NCI-H82 (cell line): ENCODE data around the gene PDE3B.
"Not testable (repeated sequence)": the region's sequence is repeated elsewhere in the genome, so short reads cannot be mapped to it uniquely, and the experiment has no call there.

Experiments
- DNase-seq: peaks from one replicate; lab custom pipeline; 2025; lab: John Stamatoyannopoulos, UW

PDE3B gene

DNA sequence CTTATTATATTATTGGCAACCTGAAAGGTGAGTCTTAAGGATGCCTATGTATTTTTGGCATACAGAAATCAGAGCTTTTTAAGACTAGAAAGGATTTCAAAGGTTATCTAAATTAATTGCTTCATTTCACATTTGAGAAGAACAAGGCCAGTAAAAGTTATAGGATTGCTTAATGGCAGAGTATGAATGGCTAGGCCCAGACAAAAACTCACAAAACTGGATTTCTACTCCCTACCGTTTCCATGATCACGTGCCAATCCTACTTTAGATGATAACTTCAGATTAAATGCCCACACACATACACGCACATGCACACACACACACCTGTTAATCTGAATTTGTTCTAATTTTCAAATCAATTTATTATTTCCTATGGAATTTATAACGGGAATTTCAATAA is 1.8 kb upstream of the PDE3B start:
- no peak for DNase-seq

DNA sequence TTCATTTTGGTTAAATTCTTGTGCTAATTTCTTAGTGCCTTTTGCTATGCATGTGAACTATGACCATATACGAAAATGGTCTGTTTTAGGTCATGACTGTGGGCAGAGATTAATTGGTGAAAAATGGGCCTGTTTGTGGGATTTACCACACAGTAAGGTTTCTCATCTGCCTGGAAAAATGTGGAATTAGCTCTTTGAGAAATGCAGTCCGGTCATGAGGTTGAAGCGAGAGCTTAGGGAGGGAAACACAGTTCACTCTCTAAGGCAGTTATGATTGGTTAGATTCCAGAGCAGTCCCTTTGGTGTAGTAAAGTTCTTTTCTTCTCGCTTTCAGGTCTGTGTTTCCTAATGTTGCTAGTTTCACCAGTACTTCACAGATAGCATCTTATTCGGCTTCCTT is 1.2 kb upstream of the PDE3B start:
- no peak for DNase-seq

DNA sequence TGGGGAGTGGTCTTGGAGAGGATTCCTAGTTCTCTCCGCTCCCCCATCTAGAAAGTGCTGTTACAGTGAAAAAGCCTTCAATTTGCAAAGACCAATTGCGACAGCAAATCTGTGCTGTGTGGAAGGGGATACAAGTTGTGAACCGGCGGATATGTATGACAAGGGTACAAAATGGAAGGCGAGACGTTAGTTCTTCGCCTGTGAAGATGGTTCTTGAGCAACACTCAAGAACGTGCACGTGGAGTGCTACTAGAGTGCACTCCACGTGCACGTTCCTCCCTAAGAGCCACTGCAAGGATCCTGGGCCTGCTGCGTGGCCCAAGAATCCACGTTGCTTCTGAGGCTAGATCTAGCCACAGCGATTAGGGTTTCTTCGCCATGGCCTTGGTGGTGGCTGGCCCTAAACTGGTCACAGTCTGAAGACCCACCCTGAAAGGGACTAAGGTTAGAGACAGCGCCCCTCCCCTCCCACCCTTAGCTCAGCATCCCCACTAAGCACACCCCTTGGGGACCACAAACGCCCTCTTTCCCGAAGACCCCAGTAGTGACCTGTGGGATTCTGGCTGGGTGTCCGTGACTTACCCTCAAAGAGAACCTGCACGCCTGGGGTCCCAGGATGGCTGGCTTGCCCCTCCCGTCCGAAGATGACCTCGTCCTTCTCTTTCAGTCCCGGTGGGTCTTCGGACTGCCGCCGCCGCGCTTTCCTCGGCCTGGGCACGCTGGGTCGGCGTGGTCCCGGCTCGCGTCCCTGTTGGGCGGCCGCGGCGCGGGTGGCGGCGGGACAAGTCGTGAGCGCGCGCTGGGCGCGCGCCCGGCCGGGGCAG is 519 bp upstream of the PDE3B start:
- DNase-seq, result peak; percentile 49

DNA sequence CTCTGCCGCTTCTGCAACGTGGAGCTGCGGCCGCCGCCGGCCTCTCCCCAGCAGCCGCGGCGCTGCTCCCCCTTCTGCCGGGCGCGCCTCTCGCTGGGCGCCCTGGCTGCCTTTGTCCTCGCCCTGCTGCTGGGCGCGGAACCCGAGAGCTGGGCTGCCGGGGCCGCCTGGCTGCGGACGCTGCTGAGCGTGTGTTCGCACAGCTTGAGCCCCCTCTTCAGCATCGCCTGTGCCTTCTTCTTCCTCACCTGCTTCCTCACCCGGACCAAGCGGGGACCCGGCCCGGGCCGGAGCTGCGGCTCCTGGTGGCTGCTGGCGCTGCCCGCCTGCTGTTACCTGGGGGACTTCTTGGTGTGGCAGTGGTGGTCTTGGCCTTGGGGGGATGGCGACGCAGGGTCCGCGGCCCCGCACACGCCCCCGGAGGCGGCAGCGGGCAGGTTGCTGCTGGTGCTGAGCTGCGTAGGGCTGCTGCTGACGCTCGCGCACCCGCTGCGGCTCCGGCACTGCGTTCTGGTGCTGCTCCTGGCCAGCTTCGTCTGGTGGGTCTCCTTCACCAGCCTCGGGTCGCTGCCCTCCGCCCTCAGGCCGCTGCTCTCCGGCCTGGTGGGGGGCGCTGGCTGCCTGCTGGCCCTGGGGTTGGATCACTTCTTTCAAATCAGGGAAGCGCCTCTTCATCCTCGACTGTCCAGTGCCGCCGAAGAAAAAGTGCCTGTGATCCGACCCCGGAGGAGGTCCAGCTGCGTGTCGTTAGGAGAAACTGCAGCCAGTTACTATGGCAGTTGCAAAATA is 816 bp downstream of the PDE3B start:
- peak; percentile 68 for DNase-seq

DNA sequence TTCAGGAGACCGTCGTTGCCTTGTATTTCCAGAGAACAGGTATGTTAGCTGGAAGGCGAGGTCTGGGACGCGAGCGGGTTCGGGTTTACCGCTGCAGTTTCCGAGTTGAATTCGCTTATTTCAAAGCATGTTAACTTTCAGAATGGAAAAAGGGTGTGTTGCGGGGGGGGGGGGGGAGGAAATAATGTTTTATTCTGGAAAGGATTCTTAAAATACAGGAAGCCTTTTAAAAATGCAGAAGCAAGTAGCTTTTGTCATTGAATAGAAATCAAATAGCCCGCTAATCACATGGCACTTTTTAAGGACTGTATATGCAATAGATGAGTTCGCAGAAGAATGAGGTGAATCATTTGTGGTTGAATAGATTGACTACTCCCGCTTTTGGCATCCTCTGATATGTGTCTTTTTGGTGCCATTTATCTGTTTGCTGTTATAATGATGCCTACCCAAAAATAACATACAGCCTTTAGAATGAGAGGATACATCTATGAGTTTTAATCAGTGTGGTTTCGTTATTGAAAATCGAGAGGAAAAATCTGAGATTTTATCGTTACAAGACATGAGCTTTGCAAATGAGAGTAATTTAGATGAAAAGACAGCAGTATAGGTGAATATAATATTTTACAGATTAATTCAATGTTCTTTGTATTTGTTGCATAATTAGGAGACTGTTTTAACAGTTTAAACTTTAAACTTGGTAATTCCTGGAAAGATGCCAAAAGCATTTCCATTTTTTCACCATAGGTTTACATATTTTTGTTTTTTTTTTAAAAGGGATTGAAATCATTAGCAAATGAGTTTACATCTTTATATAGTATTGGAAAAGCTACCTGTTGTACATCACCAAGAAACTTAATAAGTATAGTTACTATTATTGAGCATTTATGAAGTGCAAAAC is 1.7 kb downstream of the PDE3B start:
- peak; percentile 36 for DNase-seq

DNA sequence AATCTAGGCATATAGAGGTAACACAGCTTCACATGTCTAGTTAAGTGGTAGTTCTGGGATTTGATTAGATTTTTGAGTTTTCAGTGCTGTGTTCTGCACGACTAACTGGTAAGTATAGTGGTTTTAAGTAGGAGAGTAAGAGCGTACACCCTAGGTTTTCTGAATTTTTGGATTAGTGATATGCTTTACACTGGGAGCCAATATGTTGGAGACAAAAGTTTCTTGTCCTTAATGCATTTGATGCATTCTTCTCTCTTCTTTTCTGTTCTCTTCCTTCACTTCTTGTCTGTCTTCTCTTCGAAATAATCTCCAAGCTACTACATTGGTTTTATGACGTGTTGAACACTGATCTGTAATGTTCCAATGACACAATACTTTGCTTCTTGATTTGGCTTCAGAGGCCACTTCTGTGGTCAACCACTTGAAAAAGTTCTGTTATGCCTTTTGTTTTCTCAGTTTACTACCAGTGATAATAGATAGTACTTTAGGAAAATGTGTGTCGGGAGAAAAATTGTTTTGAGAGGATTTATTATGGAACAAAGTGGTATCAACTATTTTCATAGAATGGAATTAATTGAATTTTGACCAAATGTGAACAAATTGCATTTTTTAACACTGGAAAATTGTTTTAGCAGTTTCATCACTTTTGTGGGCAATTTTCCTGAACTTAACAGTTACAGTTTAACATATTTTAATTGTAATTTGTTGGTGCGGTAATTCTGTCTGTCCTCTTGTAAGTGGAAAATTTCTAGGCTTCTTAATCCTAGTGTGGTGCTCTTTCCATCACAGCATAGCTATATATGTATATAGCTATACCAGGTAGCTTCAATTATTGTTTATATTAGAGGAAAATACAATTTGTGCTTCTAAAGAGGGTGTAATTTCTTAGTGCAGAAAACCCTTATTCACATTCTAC is 2.6 kb downstream of the PDE3B start:
- DNase-seq, result peak; percentile 32

DNA sequence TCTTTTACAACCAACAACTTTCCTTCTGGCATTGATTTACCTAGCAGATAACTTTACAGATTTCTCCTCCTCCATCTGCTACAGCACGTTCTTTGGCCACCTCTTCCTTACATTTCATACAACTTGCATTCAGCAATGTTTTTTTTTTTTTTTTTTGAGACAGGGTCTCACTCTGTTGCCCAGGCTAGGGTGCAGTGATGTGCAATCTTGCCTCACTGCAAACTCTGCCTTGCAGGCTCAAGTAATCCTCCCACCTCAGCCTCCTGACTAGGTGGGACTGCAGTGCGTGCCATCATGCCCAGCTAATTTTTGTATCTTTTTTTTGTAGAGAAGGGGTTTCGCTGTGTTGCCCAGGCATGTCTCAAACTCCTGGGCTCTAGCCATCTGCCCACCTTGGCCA is 6.5 kb downstream of the PDE3B start:
- DNase-seq, result no peak

DNA sequence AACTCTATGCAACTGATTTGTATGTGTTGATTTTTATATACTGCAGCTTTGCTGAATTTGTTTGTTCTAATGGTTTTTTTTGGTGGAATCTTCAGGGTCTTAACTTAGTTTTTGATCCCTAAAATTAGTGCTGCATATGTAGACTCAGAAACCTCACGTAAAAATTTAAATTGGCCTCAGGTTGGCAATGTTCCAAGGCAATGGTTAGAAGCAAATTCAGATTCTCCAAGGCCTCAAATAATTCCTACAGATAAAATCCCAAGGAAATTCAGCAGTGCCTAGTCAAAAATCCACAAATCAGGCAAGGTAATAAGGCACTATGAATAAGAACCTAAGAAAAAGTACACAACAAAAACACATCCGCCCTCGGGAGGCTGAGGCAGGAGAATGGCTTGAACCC is 9.5 kb downstream of the PDE3B start:
- DNase-seq, result no peak

DNA sequence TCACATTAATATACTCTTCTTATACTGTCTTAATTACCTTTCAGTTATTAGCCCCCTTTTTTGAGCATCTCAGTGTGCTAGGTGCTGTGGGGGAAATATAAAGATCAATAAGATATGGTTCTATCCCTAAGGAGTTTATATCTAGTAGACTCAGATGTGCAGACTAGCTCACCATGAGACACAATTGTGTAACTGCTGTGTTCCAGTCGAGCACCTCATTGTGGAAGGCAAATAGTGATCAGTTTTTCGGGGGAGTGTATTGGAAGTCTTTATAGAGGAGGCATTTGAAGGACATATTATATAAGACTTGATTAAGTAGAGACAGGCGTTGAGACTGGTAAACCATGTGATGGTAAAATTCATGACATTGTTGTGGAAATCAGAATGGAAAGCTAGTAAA is 11.8 kb downstream of the PDE3B start:
- no peak for DNase-seq

DNA sequence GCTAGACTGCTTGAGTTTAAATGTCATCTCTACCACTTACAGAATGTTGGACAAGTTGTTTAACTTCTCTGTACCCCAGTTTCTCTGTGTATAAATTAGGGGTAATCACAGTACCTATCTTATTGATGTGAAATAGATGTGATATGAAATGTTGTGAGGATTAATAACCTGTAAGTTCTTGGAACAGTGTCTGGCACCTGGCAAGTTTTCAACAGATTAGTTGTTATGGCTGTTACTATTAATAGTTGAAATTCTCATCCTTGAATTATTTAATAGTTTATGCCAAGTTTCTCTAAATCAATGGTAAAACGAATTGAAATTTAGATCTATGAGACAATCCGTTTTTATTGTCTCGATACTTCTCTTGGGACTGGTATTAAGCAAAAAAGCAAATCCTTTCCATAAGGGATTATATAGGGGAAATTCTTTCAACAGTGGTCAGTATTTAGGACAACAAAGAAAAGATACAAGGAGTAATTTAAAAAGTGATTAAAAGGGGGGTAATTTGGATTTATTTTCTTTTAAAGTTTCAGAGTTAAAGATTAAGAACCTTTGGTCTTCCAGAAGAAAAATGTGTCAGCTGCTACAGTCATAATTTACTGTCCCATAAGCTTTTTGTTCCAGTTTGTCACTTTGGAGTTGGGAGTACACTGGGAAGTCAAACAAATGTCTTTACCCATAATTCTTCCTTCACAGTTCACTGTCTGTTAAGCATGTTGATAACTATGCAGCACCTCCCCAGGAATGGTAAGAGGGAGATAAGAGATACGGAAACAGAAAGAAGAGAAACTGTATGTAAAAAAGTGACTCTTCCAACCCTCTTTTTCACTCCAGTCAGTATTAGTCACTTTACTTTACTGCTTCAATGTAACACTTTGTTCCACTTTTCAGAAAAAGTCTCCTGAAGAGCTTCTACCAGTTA is 13.2 kb downstream of the PDE3B start:
- DNase-seq, result no peak

DNA sequence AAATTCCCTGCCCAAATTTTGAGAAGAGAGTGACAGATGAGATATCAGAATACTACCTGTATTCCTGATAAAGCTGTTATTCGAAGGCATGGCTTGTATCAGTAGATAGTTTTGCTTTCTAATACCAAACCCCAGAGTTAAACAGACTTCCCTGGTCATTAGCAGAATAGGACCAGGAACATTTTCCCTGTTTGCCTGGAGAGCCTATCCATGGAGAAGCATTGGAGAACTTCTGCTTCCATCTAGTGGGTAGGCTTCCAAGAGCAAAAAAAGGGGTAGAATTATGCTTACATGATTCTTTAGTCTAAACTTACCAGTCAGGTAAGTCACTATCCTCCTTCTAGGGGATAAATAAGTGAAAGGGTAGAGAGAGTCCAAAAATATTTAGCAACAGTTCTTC is 14.2 kb downstream of the PDE3B start:
- no peak for DNase-seq

DNA sequence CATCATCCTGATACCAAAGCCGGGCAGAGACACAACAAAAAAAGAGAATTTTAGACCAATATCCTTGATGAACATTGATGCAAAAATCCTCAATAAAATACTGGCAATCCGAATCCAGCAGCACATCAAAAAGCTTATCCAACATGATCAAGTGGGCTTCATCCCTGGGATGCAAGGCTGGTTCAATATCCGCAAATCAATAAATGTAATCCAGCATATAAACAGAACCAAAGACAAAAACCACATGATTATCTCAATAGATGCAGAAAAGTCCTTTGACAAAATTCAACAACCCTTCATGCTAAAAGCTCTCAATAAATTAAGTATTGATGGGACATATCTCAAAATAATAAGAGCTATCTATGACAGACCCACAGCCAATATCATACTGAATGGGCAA is 21.3 kb downstream of the PDE3B start:
- not testable (repeated sequence) for DNase-seq

DNA sequence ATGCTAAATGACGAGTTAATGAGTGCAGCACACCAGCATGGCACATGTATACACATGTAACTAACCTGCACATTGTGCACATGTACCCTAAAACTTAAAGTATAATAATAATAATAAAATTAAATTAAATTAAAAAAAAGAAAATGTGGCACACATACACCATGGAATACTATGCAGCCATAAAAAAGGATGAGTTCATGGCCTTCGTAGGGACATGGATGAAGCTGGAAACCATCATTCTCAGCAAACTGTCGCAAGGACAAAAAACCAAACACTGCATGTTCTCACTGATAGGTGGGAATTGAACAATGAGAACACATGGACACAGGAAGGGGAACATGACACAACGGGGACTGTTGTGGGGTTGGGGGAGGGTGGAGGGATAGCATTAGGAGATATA is 23.7 kb downstream of the PDE3B start:
- not testable (repeated sequence) for DNase-seq

DNA sequence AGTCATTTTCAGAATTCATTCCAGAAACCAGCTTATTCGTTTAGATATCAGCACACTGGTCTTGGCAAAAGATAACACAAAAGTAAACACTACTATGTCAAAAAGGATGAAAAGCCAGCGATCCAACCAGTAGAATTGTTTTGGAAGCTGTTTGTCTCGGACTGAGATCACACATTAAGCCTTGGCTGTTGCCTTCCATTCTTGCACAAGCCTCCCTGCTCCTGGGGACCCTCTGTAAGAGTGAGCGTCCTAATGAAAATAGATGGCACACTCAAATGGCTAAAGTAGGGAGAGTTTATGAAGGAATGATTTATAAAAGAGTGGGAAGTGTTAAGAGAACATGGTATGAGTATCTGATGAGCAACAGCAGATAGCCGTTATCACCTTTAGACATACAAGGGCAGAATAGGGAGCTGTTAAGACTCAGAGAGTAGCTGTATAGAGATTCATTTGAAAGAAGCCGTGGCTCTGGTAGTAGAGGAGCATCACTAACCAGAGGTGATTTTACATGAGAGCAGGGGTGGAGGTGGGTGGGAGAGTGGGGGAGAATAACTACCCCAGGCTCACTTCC is 25.2 kb downstream of the PDE3B start:
- no peak for DNase-seq

DNA sequence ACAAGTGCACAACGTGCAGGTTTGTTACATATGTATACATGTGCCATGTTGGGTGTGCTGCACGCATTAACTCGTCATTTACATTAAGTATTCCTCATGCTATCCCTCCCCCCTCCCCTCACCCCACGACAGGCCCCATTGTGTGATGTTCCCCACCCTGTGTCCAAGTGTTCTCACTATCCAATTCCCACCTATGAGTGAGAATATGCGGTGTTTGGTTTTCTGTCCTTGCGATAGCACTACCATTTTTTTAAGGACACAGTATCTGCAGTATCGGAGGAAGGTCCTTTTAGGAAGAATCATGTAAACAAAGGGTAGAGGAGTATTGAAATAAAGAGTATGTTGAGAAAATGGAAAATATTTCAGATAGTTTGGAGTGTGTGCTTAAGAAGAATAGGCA is 25.9 kb downstream of the PDE3B start:
- no peak for DNase-seq

DNA sequence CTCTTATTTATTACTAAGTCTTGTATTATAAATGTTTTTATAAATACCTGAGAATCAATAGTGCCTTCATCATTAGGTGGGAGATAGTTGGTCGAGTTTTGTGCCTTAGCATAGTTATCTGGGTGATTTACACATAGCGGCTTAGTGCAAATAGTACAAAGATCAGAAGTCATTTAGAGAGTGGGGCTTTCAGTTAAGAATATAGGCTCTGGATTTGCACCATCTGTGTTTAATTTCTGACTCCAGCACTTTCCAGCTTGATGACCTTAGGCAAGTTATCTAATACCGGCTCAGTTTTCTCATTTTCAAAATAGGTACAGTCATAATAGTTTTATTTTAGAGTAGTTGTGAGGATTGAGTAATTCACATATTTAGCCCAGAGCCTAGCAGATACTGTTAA is 26.4 kb downstream of the PDE3B start:
- DNase-seq, result peak; percentile 7

DNA sequence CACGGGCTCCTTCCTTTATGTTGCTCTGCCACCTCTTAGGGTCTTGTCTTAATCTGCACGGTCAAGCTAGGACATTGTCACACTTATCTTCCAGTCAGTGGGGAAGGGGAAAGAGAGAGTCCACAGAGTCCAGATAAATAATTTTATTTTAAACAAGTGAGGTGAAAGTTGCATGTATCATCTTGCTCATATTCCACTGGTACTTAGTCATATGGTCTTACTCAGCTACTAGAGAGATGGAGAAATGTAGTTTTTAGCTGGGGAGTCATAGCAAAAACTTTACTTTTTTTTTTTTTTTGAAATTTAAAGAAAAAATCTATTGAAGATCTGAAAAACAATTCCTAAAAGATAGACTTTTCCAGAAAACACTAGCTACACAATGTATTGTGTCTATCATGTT is 29.0 kb downstream of the PDE3B start:
- no peak for DNase-seq

DNA sequence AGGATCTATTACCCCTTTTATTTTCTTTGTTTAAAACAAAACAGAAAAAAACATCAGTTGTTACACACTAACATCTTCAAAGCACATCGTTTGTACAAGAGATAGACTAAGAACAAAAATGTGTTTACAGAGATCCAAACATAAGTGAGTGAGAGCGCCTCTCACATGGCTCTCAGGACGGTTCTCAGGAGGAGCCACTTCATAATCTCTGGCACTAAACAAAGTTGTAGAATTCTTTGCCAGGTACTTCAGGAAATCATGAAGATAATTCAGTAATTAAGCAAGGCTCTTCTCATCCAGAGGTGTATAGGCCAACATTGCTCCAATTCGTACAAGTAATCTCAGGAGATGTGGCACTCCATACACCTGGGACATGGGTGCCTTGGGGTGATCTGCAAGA is 29.8 kb downstream of the PDE3B start:
- DNase-seq, result no peak

DNA sequence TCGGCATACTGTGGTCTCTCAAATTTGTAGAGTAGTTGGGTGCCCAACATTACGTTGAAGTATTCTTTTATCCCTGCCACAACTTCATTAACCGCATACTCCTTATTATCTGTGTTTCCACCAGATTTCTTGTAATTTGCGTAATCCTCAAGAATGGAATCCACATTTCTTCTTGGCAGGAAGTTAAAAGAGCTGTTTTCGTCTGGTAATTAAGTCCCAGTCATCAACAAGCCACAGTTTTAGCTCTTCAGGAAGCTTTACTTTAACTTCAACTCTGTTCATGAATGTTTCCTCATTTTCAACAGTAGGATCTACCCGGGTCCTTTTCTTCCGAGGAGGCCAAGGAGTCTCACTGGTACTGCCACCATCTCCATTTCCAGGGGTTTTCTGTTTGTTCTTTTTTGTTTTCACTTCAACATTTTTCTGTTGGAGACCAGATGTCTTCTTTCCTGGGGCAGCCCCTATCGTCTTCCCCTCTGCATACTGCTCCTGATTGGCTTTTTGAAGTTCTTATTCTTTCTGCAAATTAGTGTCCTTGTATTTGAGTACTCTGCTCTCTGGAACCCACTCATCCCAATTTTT is 30.3 kb downstream of the PDE3B start:
- DNase-seq, result no peak

DNA sequence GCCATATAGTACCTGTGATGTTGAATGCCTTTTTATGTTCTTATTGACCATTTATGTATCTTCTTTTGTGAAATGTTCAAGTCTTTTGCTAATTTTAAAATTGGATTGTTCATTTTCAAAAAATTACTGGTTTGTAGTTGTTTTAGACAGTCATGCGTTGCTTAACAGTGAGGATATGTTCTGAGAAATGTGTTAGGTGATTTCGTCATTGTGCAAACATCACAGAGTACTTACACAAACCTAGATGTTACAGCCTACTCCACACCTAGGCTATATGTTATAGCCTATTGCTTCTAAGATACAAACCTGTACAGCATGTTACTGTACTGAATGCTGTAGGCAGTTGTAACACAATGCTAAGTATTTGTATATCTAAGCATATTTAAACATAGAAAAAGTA is 32.5 kb downstream of the PDE3B start:
- no peak for DNase-seq
